ENCODE data around the gene LCMT1.
"Not testable (repeated sequence)": the region's sequence is repeated elsewhere in the genome, so short reads cannot be mapped to it uniquely, and the experiment has no call there.

LCMT1 gene

GRCh38 chr16:25111403-25112166 lies at the start of gene LCMT1:
Gene LCMT1 (plus strand): TSS chr16:25111742. CDS start chr16:25111884, 142 bp downstream.
- peak; percentile 30 to 97 (median 86) for DNase-seq

GRCh38 chr16:25063102-25063501 lies 48.4 kb upstream of the LCMT1 start:
- no peak for DNase-seq

GRCh38 chr16:25063865-25064264 lies 47.7 kb upstream of the LCMT1 start:
- DNase-seq: no peak

- not testable (repeated sequence) for DNase-seq
These were observed 47.3 kb upstream of the LCMT1 start for GRCh38 chr16:25064281-25064680.

GRCh38 chr16:25064937-25065336 lies 46.6 kb upstream of the LCMT1 start:
- DNase-seq: peak in 39 of 51 donors; percentile 7 to 77 (median 44)

GRCh38 chr16:25065899-25066298 lies 45.6 kb upstream of the LCMT1 start:
- DNase-seq: peak in 1 of 51 donors; percentile 3

GRCh38 chr16:25066426-25066746 lies 45.2 kb upstream of the LCMT1 start:
- no peak for DNase-seq

- DNase-seq: peak in 50 of 51 donors; percentile 23 to 91 (median 74)
These were observed 44.6 kb upstream of the LCMT1 start for GRCh38 chr16:25066747-25067631.

- no peak for DNase-seq
These were observed 37.7 kb upstream of the LCMT1 start for GRCh38 chr16:25073854-25074253.

GRCh38 chr16:25078386-25078978 lies 33.1 kb upstream of the LCMT1 start:
- DNase-seq: no peak

- DNase-seq: no peak
These were observed 31.7 kb upstream of the LCMT1 start for GRCh38 chr16:25079637-25080378.

GRCh38 chr16:25080420-25081131 lies 31.0 kb upstream of the LCMT1 start:
- no peak for DNase-seq

GRCh38 chr16:25081702-25082101 lies 29.8 kb upstream of the LCMT1 start:
- DNase-seq: no peak

GRCh38 chr16:25083065-25083464 lies 28.5 kb upstream of the LCMT1 start:
- no peak for DNase-seq

- DNase-seq: no peak
These were observed 27.8 kb upstream of the LCMT1 start for GRCh38 chr16:25083701-25084100.

- DNase-seq: no peak
These were observed 26.7 kb upstream of the LCMT1 start for GRCh38 chr16:25084797-25085196.

GRCh38 chr16:25087761-25088160 lies 23.8 kb upstream of the LCMT1 start:
- DNase-seq: no peak

- DNase-seq: no peak
These were observed 22.2 kb upstream of the LCMT1 start for GRCh38 chr16:25089351-25089750.

- no peak for DNase-seq
These were observed 19.1 kb upstream of the LCMT1 start for GRCh38 chr16:25092441-25092840.

- no peak for DNase-seq
These were observed 18.1 kb upstream of the LCMT1 start for GRCh38 chr16:25093208-25094061.
